Activated CD8-positive, alpha-beta T cell treated with anti-CD3 and anti-CD28 coated beads for 36 hours (primary cell): ENCODE data around the gene APOL3. TPM values are rescaled to one million over a fixed set of nuclear protein-coding genes. Genes with fewer than 3 reads are reported as not detected.
"Not testable (repeated sequence)": the region's sequence is repeated elsewhere in the genome, so short reads cannot be mapped to it uniquely, and the experiment has no call there.

ENCODE experiments used
- ATAC-seq: fragments of 200-7000 bp; cut with Tn5 transposase; one replicate; pipeline ENCODE4 v1.10.0; 2021; ENCODE audit warnings: mild to moderate bottlenecking, moderate library complexity
- CTCF ChIA-PET: fragments of 350-600 bp; sonication (Branson Sonifier 250); formaldehyde crosslinking; loops from one replicate; lab custom pipeline; 2021; ENCODE audit warnings: antibody characterized with exemption; lab: Charles Lee
- POLR2A ChIA-PET: fragments of 350-600 bp; sonication (Branson Sonifier 250); formaldehyde crosslinking; loops from one replicate; lab custom pipeline; 2021; ENCODE audit warnings: antibody characterized with exemption; lab: Charles Lee
- DNase-seq: peaks from one replicate; pipeline ENCODE4 v3.0.0-alpha.2; 2020
- H3K27ac Mint-ChIP-seq: one replicate; pipeline ENCODE4 v1.8.0; 2021; ENCODE audit warnings: mild to moderate bottlenecking, mixed read lengths
- H3K27me3 Mint-ChIP-seq: one replicate; pipeline ENCODE4 v1.8.0; 2021; ENCODE audit warnings: mixed read lengths
- H3K36me3 Mint-ChIP-seq: one replicate; pipeline ENCODE4 v1.8.0; 2021; ENCODE audit warnings: low read depth, mixed read lengths
- H3K4me1 Mint-ChIP-seq: one replicate; pipeline ENCODE4 v1.8.0; 2021; ENCODE audit warnings: low read depth, mixed read lengths
- H3K4me3 Mint-ChIP-seq: one replicate; pipeline ENCODE4 v1.8.0; 2021; ENCODE audit warnings: mild to moderate bottlenecking, moderate library complexity, mixed read lengths
- H3K9me3 Mint-ChIP-seq: one replicate; pipeline ENCODE4 v1.8.0; 2021; ENCODE audit warnings: mixed read lengths
- CTCF ChIP-seq: fragments of 200-600 bp; IDR thresholded peaks from one replicate; pipeline ENCODE4 v1.8.0; 2022; ENCODE audit warnings: antibody characterized with exemption, mild to moderate bottlenecking
- intact Hi-C: fragments of 100-400 bp; cut with micrococcal nuclease; formaldehyde crosslinking; loops from one replicate; pipeline ENCODE4 v1.10.0; 2022
- total RNA-seq, 2 experiments: library from RNA; stranded (reverse); gene quantifications; one replicate each; pipeline ENCODE4 v1.2.3, GENCODE V29; 2021

APOL3 gene
- total RNA-seq, 2 experiments from 2014 or later, result 44.5 to 46.7 TPM

- no peak for ATAC-seq
- no peaks in the 10 kb centered on the region for H3K4me1 Mint-ChIP-seq
- POLR2A ChIA-PET, result no interaction called here
Measured at GRCh38 chr22:36102995-36103394, 57.6 kb downstream of the APOL3 start.

GRCh38 chr22:36101756-36102155, 58.8 kb downstream of the APOL3 start:
- H3K36me3 Mint-ChIP-seq, result no peaks in the 10 kb centered on the region
- no peak for TF ChIP-seq CTCF
- ChIA-PET CTCF (interaction anchor here (1.1 to 1.4 kb wide), 3 partner anchors 23 to 44 kb away, joined by 3 to 5 read pairs (median 3); no protein-coding TSS in a partner anchor), POLR2A (no interaction called here)
- no peak overlapping the region for H3K27ac Mint-ChIP-seq
- ATAC-seq, result no peak
- no peak overlapping the region for H3K4me3 Mint-ChIP-seq
- peaks cover 8% of the 10 kb centered on the region for H3K27me3 Mint-ChIP-seq
- H3K4me1 Mint-ChIP-seq, result no peaks in the 10 kb centered on the region
- H3K9me3 Mint-ChIP-seq, result no peaks in the 10 kb centered on the region
- DNase-seq, result no peak
- intact Hi-C loops, result no loop called here

More at GRCh38 chr22:36102995-36103394, 57.6 kb downstream of the APOL3 start:
- TF ChIP-seq CTCF, result no peak
- DNase-seq, result no peak
- CTCF ChIA-PET, result interaction anchor here (1.1 to 1.2 kb wide), 2 partner anchors 21 to 37 kb away, joined by 3 to 5 read pairs; no protein-coding TSS in a partner anchor
- Mint-ChIP-seq H3K9me3 (no peaks in the 10 kb centered on the region), H3K27ac (no peak overlapping the region), H3K4me3 (no peak overlapping the region), H3K36me3 (no peaks in the 10 kb centered on the region), H3K27me3 (peaks cover 10% of the 10 kb centered on the region)
- intact Hi-C loops, result no loop called here

GRCh38 chr22:36100908-36101307, 59.6 kb downstream of the APOL3 start:
- CTCF ChIA-PET, result interaction anchor here (1.4 kb wide), 1 partner anchor 43 kb away, joined by 3 read pairs; no protein-coding TSS in a partner anchor
- intact Hi-C loops, H3K9me3 Mint-ChIP-seq, H3K36me3 Mint-ChIP-seq, ATAC-seq, DNase-seq, H3K4me1 Mint-ChIP-seq, H3K27ac Mint-ChIP-seq, H3K4me3 Mint-ChIP-seq, POLR2A ChIA-PET, H3K27me3 Mint-ChIP-seq: not testable (repeated sequence)

DNA sequence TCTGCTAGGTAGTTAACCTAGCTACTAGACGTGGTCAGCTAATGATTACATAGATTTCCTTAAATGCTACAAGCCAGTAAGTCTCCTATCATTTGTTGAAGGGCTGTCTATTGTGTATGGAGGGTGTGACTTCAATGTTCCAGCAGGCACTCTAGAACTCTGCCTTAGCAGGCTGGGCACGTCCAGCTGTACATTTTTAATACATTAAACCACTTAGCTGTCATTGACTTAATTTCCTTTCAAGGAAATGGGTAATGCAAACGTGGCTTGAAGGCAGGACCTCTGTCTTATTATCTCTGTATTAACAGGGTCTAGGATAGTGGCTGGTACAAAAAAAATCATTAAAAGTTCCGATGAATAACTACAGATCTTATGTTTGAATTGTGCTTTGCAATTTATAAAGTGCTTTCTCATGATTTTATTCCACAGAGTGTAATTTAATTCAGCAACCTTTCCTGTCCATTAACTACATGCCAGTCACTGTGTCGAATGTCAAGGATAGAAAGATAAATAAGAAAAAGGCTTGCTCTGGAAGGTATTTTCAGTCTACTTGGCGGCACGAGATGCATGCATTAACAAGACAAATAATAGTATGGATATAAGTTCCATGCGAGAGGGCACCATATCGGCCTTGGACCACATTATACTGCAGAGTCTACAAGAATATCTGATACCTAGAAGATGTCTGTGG, 60.3 kb downstream of the APOL3 start:
- no peak for ATAC-seq
- ChIA-PET CTCF (interaction anchor here (1.6 to 3.1 kb wide), 2 partner anchors 24 to 34 kb away, joined by 4 to 16 read pairs; no protein-coding TSS in a partner anchor), POLR2A (no interaction called here)
- Mint-ChIP-seq H3K27ac (no peak overlapping the region), H3K4me1 (no peaks in the 10 kb centered on the region), H3K9me3 (no peaks in the 10 kb centered on the region), H3K27me3 (peaks cover 7% of the 10 kb centered on the region), H3K36me3 (no peaks in the 10 kb centered on the region), H3K4me3 (no peak overlapping the region)
- intact Hi-C loops, result no loop called here
- DNase-seq, result no peak
- TF ChIP-seq CTCF, result no peak

DNA sequence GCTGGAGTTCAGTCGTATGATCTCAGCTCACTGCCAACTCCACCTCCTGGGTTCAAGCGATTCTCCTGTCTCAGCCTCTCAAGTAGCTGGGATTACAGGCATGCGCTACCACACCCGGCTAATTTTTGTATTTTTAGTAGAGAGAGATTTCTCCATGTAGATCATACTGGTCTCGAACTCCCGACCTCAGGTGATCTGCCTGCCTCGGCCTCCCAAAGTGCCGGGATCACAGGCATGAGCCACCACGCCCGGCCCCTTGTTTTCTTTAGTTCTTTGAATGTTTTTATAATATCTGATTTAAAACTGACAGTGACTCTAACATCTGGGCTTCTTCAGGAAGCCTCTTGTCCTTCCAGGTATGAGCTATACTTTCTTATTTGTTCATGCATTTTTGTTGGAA, 61.0 kb downstream of the APOL3 start:
- H3K27me3 Mint-ChIP-seq, intact Hi-C loops, ATAC-seq, H3K4me1 Mint-ChIP-seq, H3K27ac Mint-ChIP-seq, POLR2A ChIA-PET, H3K36me3 Mint-ChIP-seq, H3K9me3 Mint-ChIP-seq, H3K4me3 Mint-ChIP-seq, DNase-seq: not testable (repeated sequence)
- CTCF ChIA-PET, result interaction anchor here (1.6 to 3.1 kb wide), 2 partner anchors 25 to 34 kb away, joined by 4 to 16 read pairs; no protein-coding TSS in a partner anchor

DNA sequence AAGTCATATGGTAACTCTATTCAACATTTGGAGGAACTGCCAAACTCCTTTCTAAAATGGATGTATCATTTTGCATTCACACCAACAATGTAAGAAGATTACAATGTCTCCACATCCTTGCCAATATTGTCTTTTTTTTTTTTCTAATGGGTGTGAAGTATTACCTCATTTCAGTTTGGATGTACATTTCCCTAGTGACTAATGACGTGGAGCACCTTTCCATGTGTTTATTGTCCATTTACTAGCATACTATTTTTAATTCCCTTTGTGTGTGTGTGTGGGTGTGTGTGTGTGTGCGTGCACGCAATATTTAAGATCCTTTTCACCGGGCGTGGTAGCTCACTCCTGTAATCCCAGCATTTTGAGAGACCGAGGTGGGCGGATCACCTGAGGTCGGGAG, 62.7 kb downstream of the APOL3 start:
- ChIA-PET CTCF (interaction anchor here (3.1 kb wide), 1 partner anchor 32 kb away, joined by 16 read pairs; no protein-coding TSS in a partner anchor), POLR2A (no interaction called here)
- Mint-ChIP-seq H3K9me3 (no peaks in the 10 kb centered on the region), H3K4me1 (no peaks in the 10 kb centered on the region), H3K36me3 (no peaks in the 10 kb centered on the region), H3K4me3 (no peak overlapping the region), H3K27ac (no peak overlapping the region), H3K27me3 (peaks cover under 1% of the 10 kb centered on the region)
- TF ChIP-seq CTCF, result no peak
- ATAC-seq, result no peak
- intact Hi-C loops, result no loop called here
- DNase-seq, result no peak

DNA sequence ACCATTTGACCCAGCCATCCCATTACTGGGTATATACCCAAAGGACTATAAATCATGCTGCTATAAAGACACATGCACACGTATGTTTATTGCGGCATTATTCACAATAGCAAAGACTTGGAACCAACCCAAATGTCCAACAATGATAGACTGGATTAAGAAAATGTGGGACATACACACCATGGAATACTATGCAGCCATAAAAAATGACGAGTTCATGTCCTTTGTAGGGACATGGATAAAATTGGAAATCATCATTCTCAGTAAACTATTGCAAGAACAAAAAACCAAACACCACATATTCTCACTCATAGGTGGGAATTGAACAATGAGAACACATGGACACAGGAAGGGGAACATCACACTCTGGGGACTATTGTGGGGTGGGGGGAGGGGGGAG, 69.8 kb downstream of the APOL3 start:
- H3K36me3 Mint-ChIP-seq, H3K4me3 Mint-ChIP-seq, intact Hi-C loops, DNase-seq, ATAC-seq, POLR2A ChIA-PET, CTCF ChIA-PET, H3K4me1 Mint-ChIP-seq, H3K27me3 Mint-ChIP-seq, H3K9me3 Mint-ChIP-seq, H3K27ac Mint-ChIP-seq: not testable (repeated sequence)
